Measurements from ENCODE around the gene TAF1B.
A peak's percentile ranks its signal among the peaks of the same experiment; 100 is the strongest.

TAF1B gene

GRCh38 chr2:9843229-9844035 is at the start of gene TAF1B:
TAF1B (plus strand) TSS chr2:9843474; CDS start chr2:9843542, 68 bp downstream.
- H3K36me3 Mint-ChIP-seq = peaks cover 3% of the 10 kb centered on the region
- no peaks in the 10 kb centered on the region for H3K27me3 Mint-ChIP-seq
- peak within 1 kb of the TSS; percentile 94 for H3K27ac Mint-ChIP-seq
- peak within 1 kb of the TSS; percentile 92 for H3K4me3 Mint-ChIP-seq
- H3K9me3 Mint-ChIP-seq (ENCODE audit: low read depth) = no peaks in the 10 kb centered on the region
- H3K4me1 Mint-ChIP-seq (ENCODE audit: low read depth) = peaks cover 47% of the 10 kb centered on the region

GRCh38 chr2:9793918-9794717 is 49.2 kb upstream of the TAF1B start:
- Mint-ChIP-seq H3K27ac (no peak overlapping the region), H3K27me3 (no peaks in the 10 kb centered on the region), H3K4me1 (ENCODE audit: low read depth) (peaks cover 10% of the 10 kb centered on the region), H3K9me3 (ENCODE audit: low read depth) (no peaks in the 10 kb centered on the region), H3K36me3 (no peaks in the 10 kb centered on the region), H3K4me3 (no peak overlapping the region)

GRCh38 chr2:9795071-9795470 is 48.2 kb upstream of the TAF1B start:
- H3K36me3 Mint-ChIP-seq = no peaks in the 10 kb centered on the region
- peaks cover 19% of the 10 kb centered on the region for H3K4me1 Mint-ChIP-seq (ENCODE audit: low read depth)
- no peaks in the 10 kb centered on the region for H3K27me3 Mint-ChIP-seq
- H3K27ac Mint-ChIP-seq = no peak overlapping the region
- no peak overlapping the region for H3K4me3 Mint-ChIP-seq
- H3K9me3 Mint-ChIP-seq (ENCODE audit: low read depth) = no peaks in the 10 kb centered on the region

- H3K27me3 Mint-ChIP-seq = no peaks in the 10 kb centered on the region
- no peak overlapping the region for H3K4me3 Mint-ChIP-seq
- no peak overlapping the region for H3K27ac Mint-ChIP-seq
- H3K36me3 Mint-ChIP-seq = no peaks in the 10 kb centered on the region
- peaks cover 20% of the 10 kb centered on the region for H3K4me1 Mint-ChIP-seq (ENCODE audit: low read depth)
- no peaks in the 10 kb centered on the region for H3K9me3 Mint-ChIP-seq (ENCODE audit: low read depth)
Observed at GRCh38 chr2:9796056-9797010, 46.9 kb upstream of the TAF1B start.

- Mint-ChIP-seq H3K4me3 (no peak overlapping the region), H3K27me3 (no peaks in the 10 kb centered on the region), H3K4me1 (ENCODE audit: low read depth) (peaks cover 20% of the 10 kb centered on the region), H3K36me3 (no peaks in the 10 kb centered on the region), H3K27ac (no peak overlapping the region), H3K9me3 (ENCODE audit: low read depth) (no peaks in the 10 kb centered on the region)
Observed at GRCh38 chr2:9797086-9797485, 46.2 kb upstream of the TAF1B start.

GRCh38 chr2:9797681-9798556 is 45.4 kb upstream of the TAF1B start:
- Mint-ChIP-seq H3K4me3 (no peak overlapping the region), H3K4me1 (ENCODE audit: low read depth) (peaks cover 20% of the 10 kb centered on the region), H3K27ac (no peak overlapping the region)

GRCh38 chr2:9799011-9799596 is 44.2 kb upstream of the TAF1B start:
- Mint-ChIP-seq H3K27me3 (no peaks in the 10 kb centered on the region), H3K4me3 (no peak overlapping the region), H3K9me3 (ENCODE audit: low read depth) (no peaks in the 10 kb centered on the region), H3K27ac (no peak overlapping the region), H3K36me3 (no peaks in the 10 kb centered on the region), H3K4me1 (ENCODE audit: low read depth) (peaks cover 17% of the 10 kb centered on the region)

More at GRCh38 chr2:9797681-9798556, 45.4 kb upstream of the TAF1B start:
- Mint-ChIP-seq H3K36me3 (no peaks in the 10 kb centered on the region), H3K9me3 (ENCODE audit: low read depth) (no peaks in the 10 kb centered on the region), H3K27me3 (no peaks in the 10 kb centered on the region)

GRCh38 chr2:9799729-9800632 is 43.3 kb upstream of the TAF1B start:
- peak overlapping the region; percentile 21 for H3K4me3 Mint-ChIP-seq
- peaks cover 17% of the 10 kb centered on the region for H3K4me1 Mint-ChIP-seq (ENCODE audit: low read depth)
- no peaks in the 10 kb centered on the region for H3K36me3 Mint-ChIP-seq
- H3K27ac Mint-ChIP-seq = no peak overlapping the region
- H3K27me3 Mint-ChIP-seq = no peaks in the 10 kb centered on the region
- no peaks in the 10 kb centered on the region for H3K9me3 Mint-ChIP-seq (ENCODE audit: low read depth)

- Mint-ChIP-seq H3K4me1 (ENCODE audit: low read depth) (peaks cover 17% of the 10 kb centered on the region), H3K9me3 (ENCODE audit: low read depth) (no peaks in the 10 kb centered on the region), H3K27me3 (no peaks in the 10 kb centered on the region), H3K4me3 (no peak overlapping the region), H3K27ac (no peak overlapping the region), H3K36me3 (no peaks in the 10 kb centered on the region)
Observed at GRCh38 chr2:9800639-9800974, 42.7 kb upstream of the TAF1B start.

GRCh38 chr2:9800975-9801726 is 42.1 kb upstream of the TAF1B start:
- Mint-ChIP-seq H3K36me3 (no peaks in the 10 kb centered on the region), H3K4me1 (ENCODE audit: low read depth) (peaks cover 17% of the 10 kb centered on the region), H3K4me3 (no peak overlapping the region), H3K9me3 (ENCODE audit: low read depth) (no peaks in the 10 kb centered on the region), H3K27me3 (no peaks in the 10 kb centered on the region), H3K27ac (no peak overlapping the region)

- Mint-ChIP-seq H3K27me3 (no peaks in the 10 kb centered on the region), H3K4me3 (no peak overlapping the region), H3K9me3 (ENCODE audit: low read depth) (no peaks in the 10 kb centered on the region), H3K27ac (no peak overlapping the region), H3K36me3 (no peaks in the 10 kb centered on the region), H3K4me1 (ENCODE audit: low read depth) (peaks cover 17% of the 10 kb centered on the region)
Observed at GRCh38 chr2:9802576-9802993, 40.7 kb upstream of the TAF1B start.

- H3K4me3 Mint-ChIP-seq = no peak overlapping the region
- H3K27me3 Mint-ChIP-seq = no peaks in the 10 kb centered on the region
- H3K36me3 Mint-ChIP-seq = no peaks in the 10 kb centered on the region
- peaks cover 17% of the 10 kb centered on the region for H3K4me1 Mint-ChIP-seq (ENCODE audit: low read depth)
- no peaks in the 10 kb centered on the region for H3K9me3 Mint-ChIP-seq (ENCODE audit: low read depth)
- no peak overlapping the region for H3K27ac Mint-ChIP-seq
Observed at GRCh38 chr2:9803023-9803805, 40.1 kb upstream of the TAF1B start.
